ENCODE results near the gene FBXO27. TPM values are rescaled to one million over a fixed set of nuclear protein-coding genes. Genes with fewer than 3 reads are reported as not detected.
A peak's percentile ranks its signal among the peaks of the same experiment; 100 is the strongest.

FBXO27 gene
- total and polyA plus RNA-seq, 2 of the 13 experiments (the other 11 are each of a cell fraction or from before 2014, with no cell fraction given) = 0.15 to 2.8 TPM

- no peak for TF ChIP-seq ZNF747 (CRISPR knock-in tag; IDR thresholded peaks at IDR 0.05; ENCODE audit: borderline replicate concordance)
- no peak for TF ChIP-seq ZHX2 (IDR thresholded peaks at IDR 0.05; ENCODE audit: low read depth)
- TF ChIP-seq ZHX2 (CRISPR knock-in tag; IDR thresholded peaks at IDR 0.05; ENCODE audit: borderline replicate concordance) = no peak
- no peak for TF ChIP-seq SPEN (CRISPR knock-in tag; IDR thresholded peaks at IDR 0.05; ENCODE audit: low read depth)
- no peak for TF ChIP-seq NFE2L2 (IDR thresholded peaks at IDR 0.05; ENCODE audit: low read length)
- TF ChIP-seq HNRNPL (IDR thresholded peaks at IDR 0.05; ENCODE audit: low read depth, low read length) = 0 out of 2 replicates have a peak, but pooled peaks have one; percentile 34
- no peak for TF ChIP-seq HCFC1 (IDR thresholded peaks at IDR 0.05; ENCODE audit: low read depth, low read length)
- TF ChIP-seq CBX5 (CRISPR knock-in tag; IDR thresholded peaks at IDR 0.05; ENCODE audit: borderline replicate concordance) = no peak
- 0 out of 2 replicates have a peak, but pooled peaks have one; percentile 19 for TF ChIP-seq MIER2 (CRISPR knock-in tag; IDR thresholded peaks at IDR 0.05)
- TF ChIP-seq ZNF558 (CRISPR knock-in tag; IDR thresholded peaks at IDR 0.05; ENCODE audit: borderline replicate concordance) = no peak
- 0 out of 2 replicates have a peak, but pooled peaks have one; percentile 40 for TF ChIP-seq UBTF (CRISPR knock-in tag; IDR thresholded peaks at IDR 0.05)
- no peak for TF ChIP-seq TAF1 (CRISPR knock-in tag; IDR thresholded peaks at IDR 0.05)
- TF ChIP-seq ZNF768 (CRISPR knock-in tag; IDR thresholded peaks at IDR 0.05) = peak; percentile 42; the same call in 1 of the 2 replicates
- no peak for TF ChIP-seq DMAP1 (CRISPR knock-in tag; IDR thresholded peaks at IDR 0.05)
- no peak for TF ChIP-seq CEBPB (IDR thresholded peaks at IDR 0.05; ENCODE audit: borderline replicate concordance, low read depth, low read length)
- no peak for TF ChIP-seq SMARCC2 (IDR thresholded peaks at IDR 0.05)
- TF ChIP-seq THAP9 (CRISPR knock-in tag; IDR thresholded peaks at IDR 0.05; ENCODE audit: borderline replicate concordance) = no peak
- TF ChIP-seq KLF13 (CRISPR knock-in tag; IDR thresholded peaks at IDR 0.05) = no peak
- TF ChIP-seq TFAP4 (IDR thresholded peaks at IDR 0.05; ENCODE audit: borderline replicate concordance, low read depth) = no peak
- no peak for TF ChIP-seq ZNF136 (CRISPR knock-in tag; IDR thresholded peaks at IDR 0.05; ENCODE audit: low read depth)
Measured at GRCh38 chr19:39052243-39052746, 19.9 kb upstream of the FBXO27 start (continued).
